GM19372 (cell line): ENCODE measurements around the gene PNISR.

Source experiments
- ATAC-seq: cut with Tn5 transposase; IDR thresholded peaks from one replicate; pipeline ENCODE4 v1.9.1; 2021; ENCODE audit warnings: mild to moderate bottlenecking, low read depth, moderate library complexity; ENCODE audit not compliant: unreplicated experiment

PNISR gene

DNA sequence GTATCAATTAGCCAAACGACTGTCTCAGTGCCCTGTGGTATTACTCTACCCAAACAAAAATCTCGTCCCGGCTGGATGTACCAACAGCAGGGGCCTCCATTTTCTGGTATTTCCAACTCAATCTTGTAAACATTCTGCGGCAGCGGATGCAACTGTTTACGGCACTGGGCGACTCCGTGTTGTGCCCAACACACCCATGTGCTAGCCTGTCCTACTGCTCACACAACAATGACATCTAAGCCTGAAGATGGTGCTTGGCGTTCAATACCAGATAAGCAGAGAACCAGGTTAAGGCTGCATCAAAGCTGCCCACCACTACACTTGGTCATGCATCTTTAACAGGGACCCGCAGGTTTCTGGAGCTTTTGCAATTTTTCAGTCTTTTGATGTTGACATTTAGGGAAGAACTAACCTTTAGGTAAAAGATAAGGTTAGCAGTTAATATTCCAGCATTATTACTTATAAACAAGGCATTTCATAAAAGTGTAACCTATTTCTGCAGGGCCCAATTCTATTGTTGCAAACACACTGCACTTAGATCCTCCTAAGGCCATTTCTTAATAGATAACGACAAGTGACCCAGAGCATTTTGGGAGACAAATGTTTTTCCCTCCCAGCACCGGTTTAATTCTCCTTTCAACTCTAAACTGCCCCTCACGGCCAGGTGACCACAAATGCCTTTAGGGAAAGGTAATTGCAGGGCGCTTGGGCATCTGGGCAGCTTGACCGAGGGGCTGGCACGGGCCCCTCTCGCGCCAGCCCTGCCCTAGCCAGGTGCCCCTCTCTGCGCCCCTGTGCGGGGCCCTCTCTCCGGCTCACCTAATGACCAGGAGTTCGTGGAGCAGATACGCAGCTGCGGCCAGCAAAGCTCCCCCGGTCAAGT lies 76.6 kb downstream of the PNISR start:
- no peak for ATAC-seq
